HG03064 (cell line): ENCODE data around the gene SERPINI2.

Source experiments
- ATAC-seq: cut with Tn5 transposase; IDR thresholded peaks from one replicate; pipeline ENCODE4 v1.9.1; 2021; ENCODE audit warnings: low read depth; ENCODE audit not compliant: unreplicated experiment

Gene SERPINI2, protein sequence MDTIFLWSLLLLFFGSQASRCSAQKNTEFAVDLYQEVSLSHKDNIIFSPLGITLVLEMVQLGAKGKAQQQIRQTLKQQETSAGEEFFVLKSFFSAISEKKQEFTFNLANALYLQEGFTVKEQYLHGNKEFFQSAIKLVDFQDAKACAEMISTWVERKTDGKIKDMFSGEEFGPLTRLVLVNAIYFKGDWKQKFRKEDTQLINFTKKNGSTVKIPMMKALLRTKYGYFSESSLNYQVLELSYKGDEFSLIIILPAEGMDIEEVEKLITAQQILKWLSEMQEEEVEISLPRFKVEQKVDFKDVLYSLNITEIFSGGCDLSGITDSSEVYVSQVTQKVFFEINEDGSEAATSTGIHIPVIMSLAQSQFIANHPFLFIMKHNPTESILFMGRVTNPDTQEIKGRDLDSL

GRCh38 chr3:167473863-167474262 lies at the start of gene SERPINI2:
SERPINI2 (minus strand) TSS chr3:167474042; CDS start chr3:167471834, 2,208 bp downstream.
- no peak for ATAC-seq

DNA sequence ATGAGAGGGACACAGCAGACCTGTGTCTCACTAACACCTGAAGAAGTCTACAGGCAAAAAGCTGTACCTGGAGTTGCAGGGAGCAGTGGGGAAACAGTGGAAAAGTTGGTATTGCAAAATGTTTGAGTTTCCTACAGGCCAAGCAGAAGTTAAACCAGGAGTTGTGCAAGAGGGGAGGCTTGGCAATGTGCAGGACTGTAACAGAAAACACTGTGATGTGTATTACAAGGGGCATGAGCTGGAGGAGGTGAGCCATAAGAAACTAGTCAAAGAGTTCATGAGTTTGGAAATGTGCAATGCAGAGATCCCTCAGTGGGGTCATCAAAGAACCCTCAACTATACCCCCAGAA lies 47.1 kb upstream of the SERPINI2 start:
- ATAC-seq: no peak

DNA sequence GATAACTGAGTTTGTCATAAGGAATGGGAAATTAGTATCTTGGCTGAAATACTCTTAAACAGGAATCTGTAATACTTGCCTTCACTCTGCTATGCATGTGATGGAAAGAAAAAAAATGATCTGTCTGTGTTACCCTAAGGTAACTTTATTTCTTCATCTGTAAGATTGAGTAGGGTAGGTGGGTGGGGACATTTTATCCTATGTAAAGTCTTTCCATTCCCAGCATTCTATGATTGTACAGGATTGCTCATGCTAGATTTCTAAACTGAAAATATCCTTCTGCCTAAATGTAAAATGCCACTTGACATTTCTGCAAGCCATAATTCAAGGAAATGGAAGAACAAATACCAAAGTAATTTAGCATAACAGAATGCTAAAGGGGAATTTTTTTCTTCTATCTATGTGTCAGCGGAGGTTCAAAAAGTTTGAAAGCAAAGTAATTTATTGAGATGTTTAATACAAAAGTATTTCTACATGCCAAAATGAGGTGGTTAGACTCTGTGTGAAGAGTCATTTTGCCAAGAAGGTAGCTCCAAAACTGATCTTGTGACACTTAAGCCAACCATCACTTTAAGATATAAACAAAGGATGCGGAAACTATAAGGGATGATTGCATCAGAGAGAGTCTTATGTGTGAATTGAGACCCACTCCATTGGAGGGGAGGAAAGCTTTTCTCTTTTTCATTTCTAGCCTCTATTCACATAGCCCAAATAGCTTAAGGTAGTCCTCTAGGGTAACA lies 46.6 kb upstream of the SERPINI2 start:
- ATAC-seq: no peak

DNA sequence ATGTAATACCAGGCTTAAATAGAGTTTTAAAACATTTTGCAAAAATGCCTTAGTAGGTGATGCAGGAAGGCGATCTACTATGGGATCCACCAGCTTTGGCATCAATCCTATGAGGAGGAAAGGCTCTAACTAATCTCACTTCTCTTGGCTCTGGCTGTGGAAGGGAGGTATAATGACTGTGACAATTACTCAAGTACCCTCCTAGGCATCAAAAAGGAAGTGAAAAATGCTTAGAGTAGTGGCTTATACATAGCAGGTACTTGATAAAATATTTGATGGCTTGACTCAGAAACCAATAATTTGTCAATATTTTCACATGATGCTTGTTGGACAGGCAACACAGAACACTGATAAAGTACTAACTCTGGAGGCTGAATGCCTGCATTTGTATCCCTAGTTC lies 34.1 kb upstream of the SERPINI2 start:
- no peak for ATAC-seq

DNA sequence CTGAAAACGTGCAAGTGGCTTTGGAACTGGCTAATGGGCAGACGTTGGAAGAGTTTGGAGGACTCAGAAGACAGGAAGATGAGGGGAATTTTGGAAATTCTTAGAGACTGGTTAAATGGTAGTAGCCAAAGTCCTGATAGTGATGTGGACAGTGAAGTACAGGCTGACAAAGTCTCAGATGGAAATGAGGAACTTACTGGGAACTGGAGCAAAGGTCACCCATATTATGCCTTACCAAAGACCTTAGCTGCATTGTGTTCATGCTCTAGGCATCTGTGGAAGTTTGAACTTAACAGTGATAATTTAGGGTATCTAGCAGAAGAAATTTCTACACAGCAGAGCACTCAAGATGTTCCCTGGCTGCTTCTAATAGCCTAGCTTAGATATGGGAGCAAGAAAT lies 28.6 kb upstream of the SERPINI2 start:
- no peak for ATAC-seq

DNA sequence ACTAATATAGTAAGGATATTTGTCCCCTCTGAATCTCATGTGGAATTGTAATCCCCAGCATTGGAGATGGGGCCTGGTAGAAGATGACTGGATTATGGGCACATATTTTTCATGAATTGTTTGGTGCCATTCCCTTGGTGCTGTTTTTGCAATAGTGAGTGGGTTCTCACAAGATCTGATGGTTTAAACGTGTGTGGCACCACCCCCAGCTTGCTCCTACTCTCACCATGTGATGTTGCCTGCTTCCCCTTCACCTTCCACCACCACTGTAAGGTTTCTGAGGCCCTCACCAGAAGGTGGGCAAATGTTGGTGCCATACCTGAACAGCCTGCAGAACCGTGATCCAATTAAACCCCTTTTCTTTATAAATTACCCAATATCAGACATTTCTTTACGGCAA lies 28.1 kb upstream of the SERPINI2 start:
- no peak for ATAC-seq

DNA sequence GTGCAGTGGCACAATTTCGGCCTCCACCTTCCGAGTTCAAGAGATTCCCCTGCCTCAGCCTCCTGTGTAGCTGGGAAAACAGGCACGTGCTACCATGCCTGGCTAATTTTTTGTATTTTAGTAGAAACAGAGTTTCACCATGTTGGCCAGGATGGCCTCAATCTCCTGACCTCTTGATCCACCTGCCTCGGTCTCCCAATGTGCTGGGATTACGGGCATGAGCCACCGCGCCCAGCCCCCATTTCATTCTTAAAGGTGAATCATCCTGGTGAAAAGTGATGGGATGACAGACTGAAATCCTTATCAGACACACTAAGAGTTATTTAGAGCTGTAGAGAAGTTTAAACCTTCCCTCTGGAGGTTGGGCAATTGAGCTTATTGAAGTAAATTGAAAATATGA lies 24.1 kb upstream of the SERPINI2 start:
- ATAC-seq: no peak

- ATAC-seq: no peak
Observed at GRCh38 chr3:167493244-167493643, 19.4 kb upstream of the SERPINI2 start.

DNA sequence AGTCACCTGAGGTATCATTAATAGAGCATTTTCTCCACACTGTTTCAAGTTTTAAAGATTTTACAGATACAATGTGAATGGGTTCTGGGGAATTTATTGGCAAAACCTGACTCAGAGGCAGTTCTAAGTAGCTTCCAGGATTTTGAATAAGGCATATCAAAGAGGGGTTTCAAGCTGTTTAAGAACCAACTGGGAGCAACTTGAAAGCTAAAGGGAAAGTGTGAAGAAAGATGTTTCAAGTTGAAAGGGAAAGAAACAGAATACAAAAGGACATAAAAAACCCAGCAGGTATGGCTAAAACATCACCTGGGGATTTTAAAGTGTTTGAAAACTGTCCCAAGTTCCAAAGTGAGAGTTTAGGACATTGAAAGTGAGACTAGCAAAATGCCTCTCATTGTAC lies 17.8 kb upstream of the SERPINI2 start:
- no peak for ATAC-seq

- ATAC-seq: no peak
Observed at GRCh38 chr3:167489571-167489970, 15.7 kb upstream of the SERPINI2 start.

- no peak for ATAC-seq
Observed at GRCh38 chr3:167487556-167487955, 13.7 kb upstream of the SERPINI2 start.

- no peak for ATAC-seq
Observed at GRCh38 chr3:167484551-167484950, 10.7 kb upstream of the SERPINI2 start.

DNA sequence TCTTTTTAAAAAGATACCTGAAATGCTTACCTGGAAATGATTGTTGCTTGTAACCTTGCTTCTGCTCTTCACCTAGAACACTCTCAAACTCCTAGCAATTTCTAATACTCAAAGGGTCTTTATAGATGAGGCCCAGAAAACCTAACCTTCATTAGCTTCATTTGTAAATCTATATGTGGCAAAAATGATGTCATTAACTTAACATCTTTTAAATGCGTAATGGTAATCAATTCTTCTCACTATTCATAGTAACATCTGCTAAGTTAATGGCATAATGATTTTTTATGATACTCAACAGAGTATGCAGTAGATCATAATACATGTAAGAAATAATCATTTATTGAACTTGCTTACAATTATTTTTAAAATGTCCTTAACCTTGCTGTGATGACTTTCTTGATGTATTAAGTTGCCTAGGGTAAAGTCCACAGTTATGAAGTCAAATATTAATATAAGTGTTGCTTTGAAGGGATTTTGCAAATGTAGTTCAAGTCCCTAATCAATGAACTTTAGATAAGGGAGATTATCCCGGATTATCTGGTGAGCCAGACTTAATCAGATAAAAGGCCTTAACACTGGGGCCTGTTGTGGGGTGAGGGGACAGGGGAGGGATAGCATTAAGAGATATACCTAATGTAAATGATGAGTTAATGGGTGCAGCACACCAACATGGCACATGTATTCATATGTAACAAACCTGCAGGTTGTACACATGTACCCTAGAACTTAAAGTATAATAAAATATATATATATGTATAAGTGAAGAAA lies 10.1 kb upstream of the SERPINI2 start:
- ATAC-seq: no peak

- ATAC-seq: no peak
Observed at GRCh38 chr3:167481164-167481563, 7.3 kb upstream of the SERPINI2 start.

DNA sequence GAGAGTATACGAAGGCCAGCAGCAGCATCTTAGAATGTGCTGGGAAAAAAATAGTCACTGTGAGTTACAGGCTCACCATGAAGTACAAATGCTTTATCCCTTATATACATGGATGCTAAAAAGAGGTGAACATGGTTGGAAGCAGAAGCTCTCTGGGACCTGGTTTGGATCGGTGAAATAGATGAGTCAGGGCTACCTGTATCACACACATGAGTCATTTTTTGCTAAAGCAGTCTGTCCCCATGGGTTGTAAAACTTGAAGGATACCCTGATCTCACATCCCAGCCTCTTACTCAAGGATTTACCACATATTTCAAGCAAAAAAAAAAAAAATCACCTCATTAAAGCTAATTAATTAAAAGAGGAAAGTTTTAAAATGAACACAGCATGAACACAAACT lies 6.9 kb upstream of the SERPINI2 start:
- no peak for ATAC-seq

- ATAC-seq: no peak
Observed at GRCh38 chr3:167469381-167469780, 4.5 kb downstream of the SERPINI2 start.

- no peak for ATAC-seq
Observed at GRCh38 chr3:167467848-167468611, 5.8 kb downstream of the SERPINI2 start.

DNA sequence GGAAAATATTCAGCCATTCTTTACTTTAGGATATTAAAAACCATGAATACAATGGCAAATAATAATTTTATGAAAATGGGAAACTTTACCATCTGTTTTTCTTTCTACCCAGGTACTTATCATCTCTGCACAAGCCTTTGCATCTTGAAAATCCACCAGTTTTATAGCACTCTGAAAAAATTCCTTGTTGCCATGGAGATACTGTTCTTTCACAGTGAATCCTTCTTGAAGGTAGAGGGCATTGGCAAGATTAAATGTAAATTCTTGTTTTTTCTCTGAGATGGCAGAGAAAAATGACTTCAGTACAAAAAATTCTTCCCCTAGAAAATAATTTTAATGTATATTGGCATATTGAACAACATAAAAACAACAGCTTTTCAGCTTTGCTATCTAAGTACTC lies 6.9 kb downstream of the SERPINI2 start:
- no peak for ATAC-seq

DNA sequence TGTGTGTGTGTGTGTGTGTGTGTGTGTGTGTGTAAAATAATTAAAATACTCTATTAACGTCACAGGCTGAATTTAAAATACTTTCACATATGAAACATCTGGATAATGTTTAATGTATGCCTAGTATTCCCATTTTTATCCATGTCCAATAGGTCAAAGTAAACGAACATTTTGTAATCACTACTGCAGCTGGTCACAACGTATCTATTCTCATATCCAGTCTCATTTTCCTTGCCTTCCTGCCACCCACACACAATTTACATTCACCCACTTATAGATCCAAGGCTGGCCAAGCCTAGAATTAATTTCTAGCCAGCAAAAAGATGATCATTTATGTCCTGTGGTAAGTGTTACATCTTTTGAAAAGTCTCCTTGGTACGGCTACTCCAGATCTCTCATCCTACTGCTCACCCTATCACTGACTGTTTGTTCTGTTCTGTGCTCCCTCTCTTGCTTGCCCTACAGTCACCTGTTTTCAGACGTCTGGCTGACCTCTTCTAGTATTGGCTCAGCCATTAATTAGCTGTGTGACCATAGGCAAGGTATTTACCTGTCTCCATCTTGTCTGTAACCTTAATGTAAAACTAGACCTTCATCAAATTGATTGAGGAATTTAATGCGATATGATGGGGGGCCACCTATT lies 17.6 kb downstream of the SERPINI2 start:
- ATAC-seq: no peak

DNA sequence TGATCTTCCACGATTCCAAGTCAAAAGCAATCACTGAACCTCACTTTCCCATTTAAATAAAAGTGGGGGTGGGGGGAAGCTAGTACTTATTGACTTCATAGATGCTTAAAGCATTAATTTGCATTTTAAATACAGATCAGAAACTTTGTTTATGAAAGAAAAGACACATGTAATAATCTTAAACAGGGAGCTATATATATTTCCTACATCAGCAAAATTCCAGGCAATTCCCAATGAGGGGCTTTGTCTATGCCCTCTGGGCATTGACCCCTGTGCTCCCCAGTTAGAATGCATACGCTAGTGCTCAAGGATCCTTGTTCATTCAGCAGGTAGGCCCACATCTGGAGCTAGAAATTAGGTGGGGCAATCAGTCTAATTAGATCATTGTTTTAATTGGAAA lies 20.0 kb downstream of the SERPINI2 start:
- no peak for ATAC-seq
